Measurements from ENCODE around the gene DAB2IP.

Gene DAB2IP

DNA sequence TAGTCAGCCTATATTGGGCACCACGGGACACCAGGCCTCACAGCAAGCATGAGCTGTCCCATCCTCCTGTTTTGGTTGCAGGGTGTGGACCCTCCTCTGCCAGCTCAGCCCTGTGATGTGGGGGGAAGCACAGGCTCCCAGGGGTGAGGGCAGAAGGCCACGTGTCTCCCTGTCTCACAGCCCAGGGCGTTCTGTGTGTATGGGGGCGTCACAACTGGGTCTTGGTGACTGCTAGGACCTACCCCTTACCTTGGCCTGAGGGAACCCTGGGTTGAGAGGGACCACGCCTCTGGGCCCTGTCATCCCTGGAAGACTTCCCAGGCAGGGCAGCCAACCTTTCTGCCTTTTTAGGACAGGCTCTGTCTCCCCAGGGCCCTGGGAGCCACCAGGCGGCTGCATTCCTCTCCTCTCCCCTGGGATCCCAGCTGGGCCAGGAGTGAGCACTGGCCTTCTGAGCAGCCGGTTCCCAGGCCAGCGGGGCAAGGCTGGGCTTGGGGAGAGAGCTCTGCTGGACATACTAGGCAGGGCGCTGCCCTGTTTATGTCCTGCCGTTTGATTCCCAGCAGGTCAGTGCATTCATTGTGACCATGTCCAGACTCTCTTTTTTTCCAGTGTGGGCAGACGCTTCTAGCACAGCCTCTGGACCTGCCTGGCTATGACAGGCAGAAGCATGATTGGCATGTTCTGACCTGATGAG is 97.4 kb downstream of the DAB2IP start:
- DNase-seq, result no peak

DNA sequence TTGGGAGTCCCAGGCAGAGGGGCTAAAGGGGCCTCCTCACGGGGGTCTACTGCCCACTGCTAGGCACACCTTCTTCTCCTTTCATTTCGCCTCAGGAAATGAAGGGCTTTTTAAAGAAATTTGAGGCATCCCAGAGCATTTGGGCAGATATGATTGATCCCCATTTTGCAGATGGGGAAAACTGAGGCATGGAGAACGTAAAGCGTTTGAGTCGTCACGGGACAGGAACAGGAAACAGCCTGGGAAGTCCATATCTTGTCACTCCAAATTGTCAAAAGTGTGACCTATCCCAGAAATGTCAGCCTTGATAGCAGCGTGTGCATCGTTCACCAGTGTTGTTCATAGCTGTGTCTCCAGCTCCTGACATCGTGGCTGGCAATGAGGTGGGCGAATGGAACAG is 98.2 kb downstream of the DAB2IP start:
- no peak for DNase-seq

DNA sequence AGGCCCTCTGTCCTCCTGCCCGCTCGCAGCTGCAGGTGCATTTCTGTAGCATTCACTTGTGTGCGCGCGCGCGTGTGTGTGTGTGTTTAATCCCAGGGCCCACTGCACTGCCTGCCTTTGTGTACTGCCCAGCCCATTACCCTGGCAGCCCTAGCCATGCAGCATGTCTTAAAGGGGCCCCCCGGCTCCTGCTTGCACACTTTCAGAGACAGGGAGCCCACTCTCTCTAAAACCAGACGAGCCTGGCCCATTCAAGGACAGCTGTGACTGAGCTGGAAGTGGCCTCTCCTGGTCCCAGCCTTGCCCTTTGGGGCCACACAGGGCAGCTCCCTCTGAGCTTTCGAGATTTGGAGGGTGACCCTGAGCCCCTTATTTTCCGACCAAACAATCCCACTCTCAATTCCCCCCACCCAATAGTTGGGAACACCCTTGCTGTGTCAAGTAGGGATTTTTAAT is 98.9 kb downstream of the DAB2IP start:
- DNase-seq, result no peak

DNA sequence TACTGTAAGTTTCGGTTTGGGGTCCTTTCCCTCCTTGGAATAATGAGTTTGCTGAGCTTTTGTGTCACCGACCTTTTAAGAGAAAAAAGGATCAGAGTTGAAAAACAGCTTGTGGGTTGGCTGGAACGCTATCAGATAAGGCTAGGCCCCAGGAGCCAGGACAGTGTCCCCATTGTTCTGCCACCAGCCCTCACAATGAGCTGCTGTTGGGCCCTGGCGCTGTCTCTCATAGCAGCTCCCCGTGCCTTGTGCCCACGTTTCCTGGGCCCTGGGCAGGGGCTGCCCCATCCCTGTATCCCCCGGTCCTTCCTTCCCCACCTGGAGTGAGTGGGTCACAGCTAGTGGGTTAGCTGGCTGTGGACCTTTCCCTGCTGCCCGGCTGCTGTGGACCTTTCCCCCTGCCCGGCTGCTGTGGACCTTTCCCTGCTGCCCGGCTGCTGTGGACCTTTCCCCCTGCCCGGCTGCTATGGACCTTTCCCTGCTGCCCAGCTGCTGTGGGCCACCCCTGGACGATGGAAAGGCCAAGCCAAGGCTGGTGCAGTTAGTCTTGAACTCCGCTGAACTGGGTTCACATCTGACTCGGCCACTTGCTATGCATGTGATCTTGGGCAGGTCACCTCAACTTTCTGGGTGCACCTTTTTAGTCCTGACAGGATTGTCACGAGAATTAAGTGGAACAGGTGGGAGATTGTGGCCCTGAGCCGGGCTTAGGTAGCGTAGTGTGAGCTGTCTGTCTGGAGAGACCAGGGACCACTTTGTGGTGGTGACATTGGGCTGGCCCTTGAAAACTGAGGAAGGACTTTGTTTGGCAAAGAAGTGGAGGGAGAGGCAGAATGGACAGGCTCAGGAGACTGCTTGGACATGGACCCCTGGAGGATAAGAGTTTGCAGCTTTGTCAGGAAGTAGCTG is 99.5 kb downstream of the DAB2IP start:
- DNase-seq, result no peak

DNA sequence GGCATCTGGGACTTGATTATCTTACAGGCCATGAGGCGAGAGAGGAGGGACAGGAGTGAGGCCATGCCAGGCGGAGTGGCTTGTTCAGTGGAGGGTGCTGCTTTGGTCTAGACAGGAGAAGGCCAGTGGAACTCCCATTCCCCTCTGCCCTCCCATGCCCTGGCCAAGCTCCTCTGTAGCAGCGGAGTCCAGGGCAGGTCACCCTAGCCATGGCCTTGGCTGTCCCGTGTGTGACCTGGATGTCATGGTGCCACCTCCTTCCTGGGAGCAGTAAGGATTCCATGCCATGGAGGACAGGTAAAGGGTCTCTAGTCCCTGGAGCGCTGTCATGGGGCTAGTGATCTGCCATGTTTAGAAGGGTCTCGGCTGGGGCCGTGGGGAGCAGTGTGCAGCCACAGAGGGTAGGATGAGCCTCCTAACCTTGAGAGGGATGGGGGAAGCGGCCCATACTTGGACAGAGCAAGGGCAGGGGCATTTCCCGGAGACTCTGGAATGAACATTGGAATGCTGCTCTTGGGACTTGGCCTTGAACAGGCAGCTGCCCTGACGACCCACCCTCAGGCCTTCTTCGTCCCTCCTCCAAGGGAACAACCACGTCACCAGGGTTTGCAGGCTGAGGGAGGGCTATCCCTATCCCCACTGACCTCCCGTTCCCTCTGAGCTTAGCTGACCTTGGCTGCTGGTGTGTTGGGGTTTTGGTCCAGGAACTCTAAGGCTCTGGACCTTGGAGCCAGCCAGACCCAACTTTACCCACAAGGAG is 100.4 kb downstream of the DAB2IP start:
- no peak for DNase-seq

DNA sequence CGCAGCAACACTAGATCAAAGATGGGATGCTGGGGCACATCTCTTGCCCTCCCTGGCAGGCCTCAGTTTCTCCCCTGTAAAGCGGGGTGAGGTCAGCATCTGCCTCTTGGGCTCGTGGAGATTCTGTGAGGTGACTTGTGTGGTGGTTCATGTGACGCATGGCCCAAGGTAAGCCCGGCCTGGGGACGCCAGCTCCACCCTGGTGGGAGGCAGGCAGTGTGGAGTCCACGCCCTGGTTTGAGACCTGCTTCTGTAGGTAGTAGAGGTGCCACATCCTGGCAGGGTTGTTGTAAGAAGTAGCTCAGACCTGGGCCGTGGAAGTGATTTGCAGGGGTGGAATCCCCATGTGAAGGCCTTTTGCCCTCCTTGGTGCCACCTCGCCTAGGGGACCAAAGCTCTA is 101.5 kb downstream of the DAB2IP start:
- DNase-seq, result no peak

DNA sequence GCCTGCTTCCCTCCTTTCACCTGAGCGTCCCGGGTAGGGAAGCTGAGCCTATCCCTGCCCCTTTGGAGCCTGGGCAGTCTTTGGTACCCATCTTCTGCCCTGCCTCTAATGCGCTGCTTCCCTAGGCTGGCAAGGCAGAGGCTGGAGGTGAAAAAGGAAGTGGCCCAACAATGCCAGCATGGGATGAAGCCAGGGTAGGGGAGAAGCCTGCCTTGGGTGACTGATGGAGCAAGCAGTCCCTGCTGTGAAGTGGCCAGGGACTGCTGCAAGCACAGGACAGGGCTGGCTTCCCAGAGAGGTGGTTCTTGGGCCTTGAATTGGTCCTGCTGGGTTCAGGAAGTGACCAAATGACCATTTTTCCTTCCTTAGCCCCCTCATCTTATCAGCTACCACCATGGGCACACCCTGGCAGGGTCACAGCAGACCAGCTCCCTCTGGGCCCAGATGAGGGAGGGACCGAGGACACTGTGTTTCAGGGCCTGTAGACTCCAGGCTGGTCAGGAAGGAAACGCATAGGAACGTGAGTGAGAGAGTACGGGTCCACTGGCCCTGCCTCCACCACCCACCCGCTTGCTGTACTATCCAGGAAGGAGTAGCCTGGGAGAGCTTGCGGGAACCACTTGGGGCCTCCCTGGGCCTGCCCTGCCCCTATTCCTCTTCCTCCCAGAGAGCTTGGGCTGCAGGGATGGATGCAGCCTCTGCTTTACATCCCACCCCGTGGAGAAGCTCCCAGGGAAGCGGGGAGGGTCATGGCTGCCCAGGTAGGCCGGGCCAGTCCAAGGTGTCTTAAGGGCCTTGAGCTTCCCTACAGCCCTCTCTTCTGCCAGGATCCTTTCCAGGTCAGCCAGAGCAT is 102.6 kb downstream of the DAB2IP start:
- DNase-seq, result no peak

DNA sequence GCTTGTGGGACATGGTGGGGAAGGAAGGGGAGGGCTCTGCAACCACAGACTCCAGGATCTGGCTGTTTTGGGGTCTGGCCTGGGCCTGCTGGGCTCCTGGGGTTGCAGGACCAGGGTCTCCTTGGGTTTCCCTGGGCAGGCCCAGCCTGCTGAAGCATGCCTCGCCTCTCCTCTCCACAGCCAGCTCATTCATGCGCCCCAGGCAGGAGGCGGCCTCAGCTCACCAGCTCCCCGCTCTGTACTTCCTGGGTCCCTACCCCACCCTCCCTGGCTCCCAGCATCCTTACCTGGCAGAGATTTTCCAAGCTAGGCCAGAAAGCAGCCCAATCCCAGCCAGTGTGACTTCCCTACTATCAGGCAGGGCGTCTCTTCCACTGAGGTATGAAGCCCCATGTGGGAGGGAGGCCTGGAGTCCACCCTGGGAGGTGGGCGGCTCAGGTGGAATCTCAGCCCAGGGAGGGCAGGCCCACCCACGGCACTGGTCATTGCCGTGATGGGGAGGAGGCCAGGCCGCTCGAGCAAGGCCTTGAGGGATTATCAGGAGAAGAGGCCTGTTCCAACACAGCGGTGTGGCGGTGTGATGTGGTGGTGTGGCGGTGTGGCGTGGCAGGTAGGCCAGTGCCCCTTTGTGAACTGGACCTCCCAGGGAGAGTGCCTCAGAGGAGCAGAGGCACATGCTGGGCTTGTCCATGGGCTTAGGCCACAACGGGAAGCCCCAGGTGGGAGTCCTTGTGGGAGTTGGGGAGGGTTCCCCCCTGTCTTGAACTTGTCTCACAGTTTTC is 103.4 kb downstream of the DAB2IP start:
- no peak for DNase-seq

DNA sequence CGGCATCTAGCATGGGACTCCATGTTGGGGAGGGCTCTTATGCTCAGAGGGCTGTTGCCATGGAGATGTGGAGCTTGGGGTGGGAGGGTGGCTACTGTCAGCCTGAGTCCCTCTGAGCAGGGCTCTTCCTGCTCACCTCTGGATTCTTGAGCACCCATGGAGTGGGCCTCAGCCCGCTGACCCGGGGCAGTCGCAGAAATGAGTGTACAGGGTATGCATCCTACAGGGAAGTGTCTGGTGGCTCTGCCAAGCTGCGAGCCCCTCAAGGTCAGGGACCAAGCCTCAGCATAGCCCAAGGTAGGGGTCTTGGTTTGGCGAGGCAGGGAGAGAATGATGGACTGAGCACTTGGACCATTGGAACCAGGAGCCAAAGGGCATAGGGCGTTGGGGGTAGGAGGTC is 104.1 kb downstream of the DAB2IP start:
- DNase-seq, result no peak

DNA sequence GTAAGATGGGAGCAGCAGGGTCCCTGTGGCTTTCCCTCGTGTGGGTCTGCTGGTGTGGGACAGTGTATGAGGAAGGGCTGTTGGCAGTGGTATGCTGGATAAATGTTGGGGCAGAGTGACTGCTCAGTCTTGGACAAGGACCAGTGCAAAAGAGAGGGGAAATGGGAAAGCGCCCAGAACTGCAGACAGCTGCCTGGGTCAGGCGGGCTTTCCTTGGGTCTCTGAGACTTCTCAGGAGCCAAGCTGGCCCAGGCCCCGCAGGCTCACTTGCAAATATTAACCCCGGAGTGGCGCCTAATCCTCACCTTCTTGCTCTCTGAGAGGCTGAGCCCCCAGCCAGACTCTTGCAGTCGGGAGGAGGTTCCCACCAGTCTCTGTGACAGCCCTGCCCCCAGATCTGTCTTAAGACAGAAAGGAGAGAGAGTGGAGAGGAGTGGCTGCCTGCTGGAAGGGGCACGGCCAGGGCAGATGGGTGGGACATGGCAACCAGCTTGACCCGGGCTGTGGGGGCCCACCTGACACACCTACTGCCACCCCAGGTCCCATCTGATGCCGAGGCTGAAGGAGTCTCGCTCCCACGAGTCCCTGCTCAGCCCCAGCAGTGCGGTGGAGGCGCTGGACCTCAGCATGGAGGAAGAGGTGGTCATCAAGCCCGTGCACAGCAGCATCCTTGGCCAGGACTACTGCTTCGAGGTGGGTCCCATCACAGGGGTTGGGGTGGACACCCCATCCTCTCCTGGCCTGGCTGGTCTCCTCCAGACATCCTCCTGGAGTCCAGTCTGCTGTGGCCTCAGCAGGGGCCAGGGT is 105.2 kb downstream of the DAB2IP start:
- no peak for DNase-seq

DNA sequence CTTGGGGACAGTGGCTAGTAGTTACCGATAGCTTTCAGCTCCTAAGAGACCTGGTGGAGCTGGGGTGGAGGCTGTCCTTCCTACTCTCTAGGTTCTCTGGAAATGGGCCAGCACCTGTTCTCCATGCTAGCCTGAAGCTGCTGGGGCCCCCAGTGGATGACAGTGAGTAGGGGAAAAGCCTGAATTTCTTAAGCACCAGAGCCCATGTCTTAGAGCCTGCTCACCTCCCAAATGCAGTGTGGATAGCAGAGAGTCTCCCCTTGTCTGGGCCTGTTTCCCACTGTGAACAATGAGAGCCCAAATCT is 105.8 kb downstream of the DAB2IP start:
- no peak for DNase-seq

DNA sequence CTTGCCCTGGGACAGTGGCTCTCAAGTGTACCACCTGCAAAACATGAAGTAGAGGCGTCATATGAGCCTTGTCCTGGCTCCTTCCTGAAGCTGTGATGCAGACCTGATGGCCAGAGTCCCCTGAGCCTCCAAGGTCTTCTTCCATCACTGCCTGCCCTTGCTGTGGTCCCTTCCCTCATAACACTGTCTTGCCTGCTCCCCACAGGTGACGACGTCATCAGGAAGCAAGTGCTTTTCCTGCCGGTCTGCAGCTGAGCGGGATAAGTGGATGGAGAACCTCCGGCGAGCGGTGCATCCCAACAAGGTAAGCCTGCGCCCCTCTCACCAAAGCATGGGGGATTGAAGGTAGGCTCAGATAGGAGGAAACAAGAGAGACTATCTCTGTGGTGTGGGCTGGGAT is 107.3 kb downstream of the DAB2IP start:
- no peak for DNase-seq

DNA sequence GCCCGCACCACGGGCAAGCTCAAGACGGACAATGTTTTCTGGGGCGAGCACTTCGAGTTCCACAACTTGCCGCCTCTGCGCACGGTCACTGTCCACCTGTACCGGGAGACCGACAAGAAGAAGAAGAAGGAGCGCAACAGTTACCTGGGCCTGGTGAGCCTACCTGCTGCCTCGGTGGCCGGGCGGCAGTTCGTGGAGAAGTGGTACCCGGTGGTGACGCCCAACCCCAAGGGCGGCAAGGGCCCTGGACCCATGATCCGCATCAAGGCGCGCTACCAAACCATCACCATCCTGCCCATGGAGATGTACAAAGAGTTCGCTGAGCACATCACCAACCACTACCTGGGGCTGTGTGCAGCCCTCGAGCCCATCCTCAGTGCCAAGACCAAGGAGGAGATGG is 108.6 kb downstream of the DAB2IP start:
- no peak for DNase-seq

DNA sequence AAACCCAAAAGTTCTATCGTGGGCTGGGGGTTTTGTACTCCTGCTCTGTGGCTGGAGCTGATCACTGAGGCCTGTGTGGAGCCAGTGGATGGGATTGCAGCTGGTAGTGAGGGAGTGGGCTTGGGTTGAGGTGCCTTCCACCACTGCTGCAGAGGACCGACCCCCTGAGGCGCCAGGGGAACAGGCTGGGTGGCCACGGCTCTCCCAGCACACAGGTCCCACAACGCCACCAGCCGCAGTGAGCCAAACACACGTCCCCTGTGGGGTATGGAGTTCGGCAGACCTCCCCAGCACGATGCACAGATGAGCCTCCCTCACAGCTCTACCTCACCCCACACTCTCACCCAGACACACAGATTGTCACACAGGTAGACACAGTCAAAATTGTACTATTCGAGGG is 109.1 kb downstream of the DAB2IP start:
- no peak for DNase-seq

DNA sequence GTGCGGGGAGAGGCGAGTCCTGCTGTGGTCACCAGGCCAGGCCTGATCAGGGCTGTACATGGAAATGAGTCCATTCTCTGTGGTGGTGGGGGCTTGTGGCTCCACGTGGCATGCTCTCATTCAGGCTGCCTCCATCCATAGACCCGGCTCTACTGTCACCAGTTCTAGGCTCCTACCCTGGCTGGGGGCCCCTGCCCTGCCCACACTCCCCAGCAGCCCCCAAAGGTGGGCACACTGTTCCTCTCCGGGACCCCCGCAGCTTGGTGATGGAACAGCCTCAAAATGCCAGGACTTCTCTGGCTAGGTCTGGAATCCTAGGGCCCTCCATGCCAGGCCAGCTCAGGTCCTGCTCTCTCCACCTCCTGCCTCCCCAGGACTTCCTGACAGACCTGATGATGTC is 111.7 kb downstream of the DAB2IP start:
- no peak for DNase-seq

DNA sequence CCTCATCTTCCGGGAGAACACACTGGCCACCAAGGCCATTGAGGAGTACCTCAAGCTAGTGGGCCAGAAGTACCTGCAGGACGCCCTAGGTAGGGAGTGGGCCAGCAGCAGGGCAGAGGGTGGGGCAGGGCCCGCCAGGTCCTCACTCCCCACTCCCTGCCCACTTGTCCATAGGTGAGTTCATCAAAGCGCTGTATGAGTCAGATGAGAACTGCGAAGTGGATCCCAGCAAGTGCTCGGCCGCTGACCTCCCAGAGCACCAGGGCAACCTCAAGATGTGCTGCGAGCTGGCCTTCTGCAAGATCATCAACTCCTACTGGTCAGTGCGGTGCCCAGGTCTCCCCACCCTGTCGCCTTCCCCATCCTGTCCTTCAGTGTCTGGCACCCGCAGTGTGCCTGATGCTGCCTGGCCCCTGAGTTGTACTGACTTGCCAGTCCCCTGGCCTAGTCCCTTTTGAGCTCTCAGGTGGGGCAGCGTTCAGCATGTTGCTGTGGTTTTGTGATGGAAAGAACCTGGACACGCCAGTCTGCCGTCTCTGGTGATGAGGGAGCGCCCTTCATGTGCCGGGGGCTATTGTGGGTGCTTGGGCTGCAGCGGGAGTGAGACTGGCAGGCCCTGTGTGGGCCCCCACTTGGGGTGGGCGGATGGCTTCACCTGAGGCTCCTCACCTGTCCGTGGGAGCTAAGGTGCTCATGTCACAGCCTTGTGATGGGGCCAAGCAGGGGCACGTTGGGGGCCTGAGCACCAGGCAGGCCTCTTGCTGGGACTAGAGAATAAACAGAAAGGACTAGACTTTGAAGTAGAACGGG is 112.3 kb downstream of the DAB2IP start:
- no peak for DNase-seq

DNA sequence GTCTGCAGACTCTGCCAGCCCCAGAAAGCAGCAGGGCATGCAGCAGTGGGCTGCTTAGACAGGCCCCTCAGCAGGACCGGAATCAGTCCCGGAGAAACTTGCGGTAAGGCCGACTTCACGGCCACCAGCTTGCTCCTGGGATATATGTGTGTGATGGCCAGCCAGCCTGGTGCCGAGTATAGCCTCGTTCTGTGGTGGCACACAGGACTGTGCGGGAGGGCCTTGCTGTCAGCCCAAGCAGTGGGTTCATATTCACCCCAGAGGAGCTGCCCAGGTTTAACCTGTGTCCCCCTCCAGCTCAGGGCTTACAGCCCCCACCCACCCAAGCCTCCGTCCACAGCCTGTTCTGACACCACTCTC is 112.9 kb downstream of the DAB2IP start:
- no peak for DNase-seq

DNA sequence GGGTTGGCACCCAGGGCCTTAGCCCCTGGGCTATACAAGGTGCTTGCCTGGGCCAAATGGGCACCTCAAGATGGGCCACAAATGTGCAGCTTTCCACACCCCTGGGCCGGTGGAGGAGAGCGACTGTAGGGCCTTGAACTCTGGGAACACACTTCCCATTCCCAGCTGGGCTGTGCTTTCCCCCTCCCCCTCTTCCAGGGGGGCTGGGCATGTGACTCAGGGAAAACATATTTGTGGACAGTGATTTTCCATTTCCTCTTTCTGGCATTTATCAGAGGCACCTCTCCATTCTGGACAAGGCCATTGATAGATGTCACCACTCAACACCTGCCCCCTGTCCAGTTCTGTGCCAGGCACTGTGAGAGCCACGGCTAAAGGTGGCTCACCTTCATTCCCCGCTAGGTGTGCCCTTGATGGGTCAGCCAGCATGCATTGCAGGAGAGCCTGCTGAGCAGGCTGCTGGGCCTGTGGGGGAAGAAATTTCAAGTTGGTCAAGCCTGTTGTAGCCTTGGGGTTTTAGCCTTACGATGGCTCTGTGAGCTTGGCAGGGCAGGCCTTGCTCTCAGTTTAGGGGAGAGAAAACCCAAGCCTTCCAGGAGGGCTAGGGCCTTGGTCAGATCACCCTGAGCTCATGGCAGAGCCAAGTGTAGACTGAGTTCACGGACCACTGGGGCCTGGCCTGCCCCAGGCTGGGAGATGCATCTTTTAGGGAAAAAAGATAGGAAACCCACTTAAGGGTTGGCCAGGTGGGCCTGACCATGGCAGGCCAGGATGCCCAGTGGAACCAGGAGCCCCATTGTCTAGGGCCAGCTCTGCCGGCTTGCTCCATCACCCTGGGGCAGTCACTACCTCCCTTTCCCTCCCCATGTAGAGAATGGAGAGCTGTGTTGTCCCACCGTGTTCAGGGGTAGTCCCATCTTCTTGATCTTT is 113.9 kb downstream of the DAB2IP start:
- DNase-seq, result no peak

DNA sequence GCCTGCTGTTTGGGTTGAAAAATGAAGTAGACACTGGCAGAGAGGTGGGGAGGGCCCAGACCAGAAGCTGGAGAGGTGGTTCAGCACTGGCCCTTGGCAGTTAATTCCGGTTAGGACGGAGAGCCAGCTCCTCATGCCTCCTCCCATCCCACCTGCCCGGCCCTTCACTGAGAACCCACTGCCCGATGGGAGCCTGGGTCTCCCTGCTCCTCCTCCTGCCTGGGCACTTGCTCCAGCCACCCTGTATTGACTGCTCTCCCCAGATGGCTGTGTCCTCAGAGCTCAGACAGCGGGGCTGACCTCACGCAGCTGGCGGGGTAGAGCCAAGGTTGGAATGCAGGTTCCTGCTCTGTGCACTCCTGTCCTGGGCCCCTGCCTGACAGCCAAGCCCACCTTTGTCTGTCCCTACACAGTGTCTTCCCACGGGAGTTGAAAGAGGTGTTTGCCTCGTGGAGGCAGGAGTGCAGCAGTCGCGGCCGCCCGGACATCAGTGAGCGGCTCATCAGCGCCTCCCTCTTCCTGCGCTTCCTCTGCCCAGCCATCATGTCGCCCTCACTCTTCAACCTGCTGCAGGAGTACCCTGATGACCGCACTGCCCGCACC is 114.7 kb downstream of the DAB2IP start:
- DNase-seq, result no peak
